Fibroblast of skin of back (primary cell): ENCODE results near the gene OR8H3. TPM values are rescaled to one million over a fixed set of nuclear protein-coding genes. Genes with fewer than 3 reads are reported as not detected.
"Not testable (repeated sequence)": the region's sequence is repeated elsewhere in the genome, so short reads cannot be mapped to it uniquely, and the experiment has no call there.

Experiments used
- DNase-seq: peaks from one replicate; pipeline ENCODE4 v3.0.0-alpha.2; 2013
- polyA plus RNA-seq, 2 experiments: library from polyadenylated mRNA; unstranded; fragments of 120-200 nt; gene quantifications; one replicate each; pipeline ENCODE4 v1.2.1, GENCODE V29; 2013; ENCODE audit not compliant: insufficient read length in 2 of 2

OR8H3 gene
- polyA plus RNA-seq (2013, experiment 1 of 2; ENCODE audit: insufficient read length) = not detected
- polyA plus RNA-seq (2013, experiment 2 of 2; ENCODE audit: insufficient read length) = not detected

GRCh38 chr11:56122073-56122472 lies at the start of gene OR8H3:
OR8H3 (plus strand) TSS chr11:56122373; CDS start chr11:56122373, 0 bp downstream.
- no peak for DNase-seq

DNA sequence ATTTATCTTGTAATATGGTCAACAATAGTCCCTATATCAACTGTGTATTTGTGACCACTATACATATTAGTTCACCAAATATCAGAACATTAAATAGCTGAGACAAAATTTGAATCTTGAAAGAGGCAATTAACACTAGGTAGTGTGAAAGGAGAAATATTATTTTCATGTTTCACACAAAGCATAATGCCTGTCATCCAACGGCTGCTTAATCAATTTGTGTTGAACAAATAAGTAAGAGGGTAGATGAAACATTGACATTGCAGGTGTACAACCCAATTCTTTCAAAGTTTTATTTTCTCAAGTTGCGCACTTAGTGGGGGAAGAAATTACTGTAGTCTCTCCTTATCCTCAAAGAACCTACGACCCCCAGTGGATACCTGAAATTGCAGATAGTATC lies 32.5 kb upstream of the OR8H3 start:
- DNase-seq = no peak

DNA sequence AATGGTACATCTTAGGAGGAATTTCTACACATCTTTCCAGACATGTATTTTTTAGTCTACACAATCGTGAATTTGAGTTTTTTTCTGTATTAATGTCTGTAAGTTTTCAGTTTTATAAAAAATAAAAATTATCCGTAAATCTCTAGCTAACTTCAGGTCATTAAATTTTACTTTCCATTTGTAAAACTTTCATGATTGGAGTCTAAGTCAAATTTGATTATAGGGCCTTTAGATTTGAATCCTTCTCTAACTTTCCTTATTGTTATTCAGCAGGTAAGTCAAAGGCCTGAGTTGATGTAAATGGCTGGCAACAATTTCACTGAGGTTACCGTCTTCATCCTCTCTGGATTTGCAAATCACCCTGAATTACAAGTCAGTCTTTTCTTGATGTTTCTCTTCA lies 29.2 kb upstream of the OR8H3 start, which contains the start of gene OR8I2:
OR8I2 (plus strand) TSS at position 301 of the 400 bp plus-strand sequence; CDS start at position 301, 0 bp downstream.
- no peak for DNase-seq

DNA sequence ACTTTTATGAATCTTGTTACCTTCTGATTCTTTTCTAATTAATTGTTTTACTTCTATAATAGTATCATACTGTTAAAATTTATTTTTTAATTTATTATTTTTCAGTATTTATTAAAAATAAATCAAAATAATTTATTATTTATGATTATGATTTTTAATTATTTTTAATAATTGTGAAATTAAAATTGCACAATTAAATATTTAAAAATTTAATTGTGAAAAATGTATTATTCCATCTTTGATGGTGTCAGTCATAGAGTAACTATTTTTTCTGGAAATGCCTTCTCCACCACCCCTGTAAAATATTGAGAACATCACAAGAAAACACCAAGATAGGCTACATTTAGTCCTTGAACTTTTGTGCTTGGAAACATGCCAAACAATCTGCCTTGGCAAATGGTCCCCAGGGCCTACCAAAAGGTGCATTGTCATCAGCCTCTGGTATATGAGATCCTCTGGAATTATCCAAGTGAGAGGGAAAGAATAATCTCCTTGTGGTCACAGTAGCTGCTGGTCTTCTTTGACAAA lies 18.9 kb upstream of the OR8H3 start, which contains the start of gene OR8H2:
OR8H2 (plus strand) TSS at position 478 of the 528 bp plus-strand sequence. CDS start 1,356 bp downstream, outside the sequence.
- no peak for DNase-seq

- no peak for DNase-seq
Observed at GRCh38 chr11:56140151-56140661, 18.0 kb downstream of the OR8H3 start, which contains the start of gene OR8J3. OR8J3 (minus strand) TSS chr11:56140201; CDS start chr11:56137718, 2,483 bp downstream.

GRCh38 chr11:56143681-56144080 lies 21.5 kb downstream of the OR8H3 start:
- DNase-seq = not testable (repeated sequence)

DNA sequence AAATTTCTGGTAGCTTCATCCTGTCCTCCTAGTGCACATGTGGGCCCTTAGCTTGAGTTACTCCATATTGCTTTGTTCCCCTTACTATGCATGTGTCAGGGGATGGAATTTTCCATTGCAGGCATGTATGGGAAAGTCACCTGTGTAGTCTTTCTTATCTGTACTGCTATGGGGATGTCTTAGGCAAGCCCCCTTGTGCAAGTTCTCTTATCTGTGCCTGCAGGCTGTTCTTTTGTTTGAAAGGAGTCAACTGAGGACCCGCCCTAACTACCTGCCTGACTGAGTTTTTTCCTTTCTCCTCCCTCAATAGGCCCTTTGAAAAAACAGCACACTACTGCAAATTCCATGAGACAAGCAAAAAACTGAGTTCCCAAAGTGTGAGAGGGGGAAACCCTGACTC lies 29.2 kb downstream of the OR8H3 start:
- DNase-seq = no peak

GRCh38 chr11:56152333-56152732 lies 30.2 kb downstream of the OR8H3 start:
- no peak for DNase-seq

GRCh38 chr11:56160217-56160616 lies 38.0 kb downstream of the OR8H3 start, which contains the start of gene OR8K5:
OR8K5 (minus strand) TSS chr11:56160317; CDS start chr11:56160317, 0 bp downstream.
- no peak for DNase-seq

- DNase-seq = no peak
Observed at GRCh38 chr11:56163804-56164203, 41.6 kb downstream of the OR8H3 start.

DNA sequence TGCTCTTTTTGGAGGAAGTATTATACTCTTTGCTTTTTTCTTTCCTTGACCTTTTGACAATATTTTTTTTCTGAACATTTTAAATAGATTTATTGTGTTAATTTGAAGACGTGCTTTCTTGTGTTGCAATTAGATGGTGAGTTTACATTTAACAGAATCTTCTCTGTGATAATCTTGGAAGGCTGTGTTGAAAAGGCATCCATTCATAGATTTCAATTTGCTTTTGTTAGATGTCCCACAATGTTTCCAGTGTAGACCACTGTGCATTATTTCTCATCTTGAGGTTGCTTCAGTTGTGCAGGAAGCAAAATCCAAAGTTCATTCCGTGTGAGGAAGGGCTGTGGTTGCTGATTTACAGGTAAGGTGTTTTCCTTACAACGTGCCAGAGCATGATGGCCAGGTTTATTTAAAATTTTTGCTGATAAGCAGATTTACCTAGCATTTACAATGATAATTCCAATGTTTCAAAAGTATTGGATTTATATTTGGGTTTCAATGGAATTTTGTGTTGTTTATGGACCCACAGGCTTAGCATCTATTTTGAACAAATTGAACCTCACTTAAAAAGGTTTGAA lies 50.2 kb downstream of the OR8H3 start:
- no peak for DNase-seq
